A673 (cell line): ENCODE measurements around the gene MYO1C.

Experiments used
- EZH2 ChIP-seq: fragments of 200-600 bp; sonication (generic); IDR thresholded peaks from 2 replicates; pipeline ENCODE4 v1.6.1; 2017; ENCODE audit warnings: borderline replicate concordance, low read depth, mild to moderate bottlenecking, mixed read lengths, antibody characterized with exemption, low read length; ENCODE audit not compliant: poor library complexity, severe bottlenecking
- TF ChIP-seq, protein P1 (sequence below): fragments of 300-800, 200-600 bp; sonication (generic); conservative IDR thresholded peaks from 2 replicates; pipeline ENCODE4 v1.5.1; 2017; ENCODE audit warnings: low read depth, mild to moderate bottlenecking, antibody characterized with exemption, low read length, moderate library complexity, mixed read lengths

DNA sequence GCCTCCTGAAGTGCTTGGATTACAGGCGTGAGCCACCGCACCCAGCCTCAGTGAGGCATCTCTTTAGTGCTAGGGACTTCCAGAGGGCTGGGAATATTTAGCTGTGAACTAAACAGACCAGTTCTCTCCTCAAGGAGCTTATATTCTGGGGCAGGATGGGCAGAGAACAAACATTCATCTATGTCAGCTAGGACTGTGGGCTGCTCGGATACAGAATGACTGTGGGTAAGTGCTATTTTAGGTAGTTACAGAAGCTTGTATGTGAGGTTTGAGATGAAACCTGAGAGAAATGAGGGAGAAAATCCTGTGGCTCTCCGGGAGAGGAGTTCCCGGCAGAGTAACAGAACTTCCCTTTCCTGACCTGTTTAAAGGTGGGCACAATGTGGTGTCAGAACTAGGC, 30.1 kb upstream of the MYO1C start:
- TF ChIP-seq, protein P1, sequence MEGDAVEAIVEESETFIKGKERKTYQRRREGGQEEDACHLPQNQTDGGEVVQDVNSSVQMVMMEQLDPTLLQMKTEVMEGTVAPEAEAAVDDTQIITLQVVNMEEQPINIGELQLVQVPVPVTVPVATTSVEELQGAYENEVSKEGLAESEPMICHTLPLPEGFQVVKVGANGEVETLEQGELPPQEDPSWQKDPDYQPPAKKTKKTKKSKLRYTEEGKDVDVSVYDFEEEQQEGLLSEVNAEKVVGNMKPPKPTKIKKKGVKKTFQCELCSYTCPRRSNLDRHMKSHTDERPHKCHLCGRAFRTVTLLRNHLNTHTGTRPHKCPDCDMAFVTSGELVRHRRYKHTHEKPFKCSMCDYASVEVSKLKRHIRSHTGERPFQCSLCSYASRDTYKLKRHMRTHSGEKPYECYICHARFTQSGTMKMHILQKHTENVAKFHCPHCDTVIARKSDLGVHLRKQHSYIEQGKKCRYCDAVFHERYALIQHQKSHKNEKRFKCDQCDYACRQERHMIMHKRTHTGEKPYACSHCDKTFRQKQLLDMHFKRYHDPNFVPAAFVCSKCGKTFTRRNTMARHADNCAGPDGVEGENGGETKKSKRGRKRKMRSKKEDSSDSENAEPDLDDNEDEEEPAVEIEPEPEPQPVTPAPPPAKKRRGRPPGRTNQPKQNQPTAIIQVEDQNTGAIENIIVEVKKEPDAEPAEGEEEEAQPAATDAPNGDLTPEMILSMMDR, result no peak
- TF ChIP-seq EZH2, result no peak
